Endothelial cell (in vitro differentiated cells): ENCODE data around the gene ZNF202. TPM values are rescaled to one million over a fixed set of nuclear protein-coding genes. Genes with fewer than 3 reads are reported as not detected.

Experiments used
- DNase-seq: peaks from one replicate; pipeline ENCODE4 v3.0.0; 2021; ENCODE audit warnings: low spot score
- H3K27ac Mint-ChIP-seq: one replicate; pipeline ENCODE4 v1.8.0; 2021; ENCODE audit warnings: mixed read lengths, inconsistent platforms; ENCODE audit not compliant: unreplicated experiment
- H3K27me3 Mint-ChIP-seq: one replicate; pipeline ENCODE4 v1.8.0; 2021; ENCODE audit warnings: mild to moderate bottlenecking, moderate library complexity, mixed read lengths, inconsistent platforms; ENCODE audit not compliant: unreplicated experiment
- H3K36me3 Mint-ChIP-seq: one replicate; pipeline ENCODE4 v1.8.0; 2021; ENCODE audit warnings: mild to moderate bottlenecking, low read depth, mixed read lengths, inconsistent platforms; ENCODE audit not compliant: unreplicated experiment
- H3K4me1 Mint-ChIP-seq: one replicate; pipeline ENCODE4 v1.8.0; 2021; ENCODE audit warnings: mild to moderate bottlenecking, mixed read lengths, inconsistent platforms; ENCODE audit not compliant: unreplicated experiment
- H3K4me3 Mint-ChIP-seq: one replicate; pipeline ENCODE4 v1.8.0; 2021; ENCODE audit warnings: mild to moderate bottlenecking, mixed read lengths, inconsistent platforms; ENCODE audit not compliant: unreplicated experiment
- H3K9me3 Mint-ChIP-seq: one replicate; pipeline ENCODE4 v1.8.0; 2021; ENCODE audit warnings: mixed read lengths, inconsistent platforms; ENCODE audit not compliant: unreplicated experiment
- total RNA-seq: library from RNA; stranded (reverse); fragmentation: NEBNext Ultra II Directional; extraction: Animal tissue kit (Norgen Biotek cat#: 25700); gene quantifications from one replicate; pipeline ENCODE4 v1.2.1, GENCODE V29; 2021; ENCODE audit not compliant: unreplicated experiment
- TF ChIP-seq, protein P1 (sequence below): fragments of 200-600 bp; sonication (generic); IDR thresholded peaks from one replicate; pipeline ENCODE4 v1.5.0; 2021; ENCODE audit warnings: antibody characterized with exemption; ENCODE audit not compliant: unreplicated experiment

The ZNF202 gene
- total RNA-seq, 1 donor from 2014 or later, result 13.8 TPM

DNA sequence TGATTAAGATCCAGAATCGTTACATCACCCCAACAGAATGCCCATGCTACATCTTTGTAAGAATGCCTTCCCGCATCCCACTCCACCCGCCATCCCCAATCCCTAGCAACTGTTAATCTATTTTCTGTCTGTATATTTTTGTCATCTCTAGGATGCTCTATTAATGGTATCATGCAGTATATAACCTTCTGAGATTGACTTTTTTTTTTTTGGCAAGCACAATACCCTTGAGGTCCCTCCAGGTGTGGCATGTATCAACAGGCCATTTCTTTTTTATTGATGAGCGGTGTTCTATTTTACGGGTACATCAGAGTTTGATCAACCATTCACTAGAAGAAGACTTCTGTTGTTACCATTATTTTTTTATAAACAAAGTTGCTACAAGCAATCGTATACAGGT is 56.9 kb downstream of the ZNF202 start:
- Mint-ChIP-seq H3K27me3 (no peaks in the 10 kb centered on the region), H3K36me3 (no peaks in the 10 kb centered on the region), H3K27ac (no peak overlapping the region), H3K9me3 (no peaks in the 10 kb centered on the region), H3K4me3 (no peak overlapping the region), H3K4me1 (no peaks in the 10 kb centered on the region)
- DNase-seq, result no peak
- TF ChIP-seq, protein P1, sequence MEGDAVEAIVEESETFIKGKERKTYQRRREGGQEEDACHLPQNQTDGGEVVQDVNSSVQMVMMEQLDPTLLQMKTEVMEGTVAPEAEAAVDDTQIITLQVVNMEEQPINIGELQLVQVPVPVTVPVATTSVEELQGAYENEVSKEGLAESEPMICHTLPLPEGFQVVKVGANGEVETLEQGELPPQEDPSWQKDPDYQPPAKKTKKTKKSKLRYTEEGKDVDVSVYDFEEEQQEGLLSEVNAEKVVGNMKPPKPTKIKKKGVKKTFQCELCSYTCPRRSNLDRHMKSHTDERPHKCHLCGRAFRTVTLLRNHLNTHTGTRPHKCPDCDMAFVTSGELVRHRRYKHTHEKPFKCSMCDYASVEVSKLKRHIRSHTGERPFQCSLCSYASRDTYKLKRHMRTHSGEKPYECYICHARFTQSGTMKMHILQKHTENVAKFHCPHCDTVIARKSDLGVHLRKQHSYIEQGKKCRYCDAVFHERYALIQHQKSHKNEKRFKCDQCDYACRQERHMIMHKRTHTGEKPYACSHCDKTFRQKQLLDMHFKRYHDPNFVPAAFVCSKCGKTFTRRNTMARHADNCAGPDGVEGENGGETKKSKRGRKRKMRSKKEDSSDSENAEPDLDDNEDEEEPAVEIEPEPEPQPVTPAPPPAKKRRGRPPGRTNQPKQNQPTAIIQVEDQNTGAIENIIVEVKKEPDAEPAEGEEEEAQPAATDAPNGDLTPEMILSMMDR, result no peak

DNA sequence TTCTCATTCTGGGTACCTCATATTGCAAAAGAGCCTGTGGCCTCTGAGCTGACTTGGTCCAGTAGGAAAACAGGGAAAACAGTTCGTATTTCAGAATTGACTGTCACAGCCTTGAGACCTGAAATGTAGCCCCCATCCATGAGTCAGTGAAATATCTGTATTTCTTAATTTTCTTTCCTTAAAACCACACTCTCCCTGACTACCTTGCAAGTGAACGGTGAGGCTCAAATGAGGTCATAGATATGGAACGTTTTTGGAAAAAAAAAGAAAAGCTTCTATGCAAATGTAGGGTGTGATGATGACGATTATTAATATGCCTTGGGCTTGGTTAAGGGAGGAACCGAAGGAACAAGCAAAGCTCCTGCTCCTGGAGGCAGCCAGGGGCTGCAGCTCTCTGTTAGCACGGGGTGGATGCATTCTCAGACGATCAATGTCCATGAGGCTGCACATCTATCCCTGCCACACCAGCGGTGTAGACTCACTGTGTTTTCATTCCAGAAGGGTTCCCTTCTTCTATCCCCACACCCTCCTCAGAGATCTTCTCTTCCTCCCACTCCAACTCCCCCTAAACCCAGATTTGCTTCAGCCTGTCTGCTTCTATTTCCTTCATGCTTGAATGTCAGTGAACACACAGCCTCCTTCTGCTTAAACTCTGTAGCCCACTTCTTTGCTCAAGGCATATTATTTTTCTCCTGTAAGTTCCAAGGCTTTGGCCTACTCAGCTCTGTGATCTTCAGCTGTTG is 57.9 kb downstream of the ZNF202 start:
- H3K4me1 Mint-ChIP-seq, result no peaks in the 10 kb centered on the region
- H3K4me3 Mint-ChIP-seq, result no peak overlapping the region
- H3K9me3 Mint-ChIP-seq, result no peaks in the 10 kb centered on the region
- TF ChIP-seq, protein P1, result no peak
- H3K36me3 Mint-ChIP-seq, result no peaks in the 10 kb centered on the region
- no peak for DNase-seq
- no peaks in the 10 kb centered on the region for H3K27me3 Mint-ChIP-seq
- H3K27ac Mint-ChIP-seq, result no peak overlapping the region

DNA sequence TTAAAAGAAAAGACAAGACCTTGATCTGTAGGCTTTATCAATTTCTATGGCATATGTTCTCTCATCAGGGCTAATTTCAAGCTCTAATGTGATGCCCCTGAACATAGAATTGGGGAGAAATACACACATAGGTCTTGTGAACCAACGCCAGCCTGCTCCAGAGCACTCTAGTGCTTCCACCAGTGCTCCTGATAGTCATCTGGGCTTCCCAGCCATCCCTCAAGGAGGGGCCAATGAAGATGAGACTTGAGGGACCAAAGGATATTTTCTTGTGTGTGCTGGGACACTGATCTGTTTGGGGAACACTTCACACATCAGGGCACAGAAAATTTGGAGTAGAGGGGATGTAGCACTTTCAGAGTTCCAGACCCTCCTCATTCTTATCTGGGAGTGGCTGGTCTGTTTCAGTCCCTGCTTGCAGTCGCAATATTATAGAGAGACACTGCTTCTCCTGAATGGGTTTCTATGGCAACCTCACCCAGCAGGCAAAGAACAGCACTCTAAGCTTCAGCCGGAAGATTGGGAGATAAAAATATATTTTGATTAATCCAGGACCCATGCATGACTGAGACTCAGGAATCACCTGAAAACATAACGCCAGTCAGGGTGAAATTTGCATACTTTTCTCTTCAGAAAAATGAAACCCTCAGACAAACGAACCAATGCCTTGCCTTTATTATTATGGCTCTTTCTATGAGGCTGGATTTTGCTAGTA is 58.6 kb downstream of the ZNF202 start:
- DNase-seq, result no peak
- Mint-ChIP-seq H3K9me3 (no peaks in the 10 kb centered on the region), H3K27me3 (no peaks in the 10 kb centered on the region), H3K36me3 (no peaks in the 10 kb centered on the region), H3K4me1 (peaks cover 2% of the 10 kb centered on the region), H3K4me3 (no peak overlapping the region), H3K27ac (no peak overlapping the region)
- TF ChIP-seq, protein P1, result no peak

DNA sequence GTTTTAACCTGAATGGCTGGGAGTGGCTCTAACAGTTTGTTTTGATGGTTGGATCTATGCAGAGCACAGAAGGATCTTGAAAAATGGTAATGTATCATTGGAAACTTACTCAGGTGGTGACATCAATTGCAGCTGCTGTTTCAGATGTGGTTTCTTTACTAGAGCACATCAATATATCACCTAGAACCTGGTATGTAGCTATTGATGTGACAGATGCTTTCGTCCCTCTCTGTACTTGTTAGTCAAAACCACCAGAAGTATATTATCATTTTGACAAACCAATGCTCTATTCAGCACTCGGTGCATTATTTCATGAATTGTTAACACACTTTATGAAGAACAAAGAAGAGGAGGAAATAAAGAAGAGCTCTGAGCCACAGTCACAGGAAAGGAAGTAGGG is 60.4 kb downstream of the ZNF202 start:
- Mint-ChIP-seq H3K4me1 (peaks cover 2% of the 10 kb centered on the region), H3K27me3 (no peaks in the 10 kb centered on the region), H3K27ac (no peak overlapping the region), H3K4me3 (no peak overlapping the region), H3K36me3 (no peaks in the 10 kb centered on the region), H3K9me3 (no peaks in the 10 kb centered on the region)
- DNase-seq, result no peak
- TF ChIP-seq, protein P1, result no peak

DNA sequence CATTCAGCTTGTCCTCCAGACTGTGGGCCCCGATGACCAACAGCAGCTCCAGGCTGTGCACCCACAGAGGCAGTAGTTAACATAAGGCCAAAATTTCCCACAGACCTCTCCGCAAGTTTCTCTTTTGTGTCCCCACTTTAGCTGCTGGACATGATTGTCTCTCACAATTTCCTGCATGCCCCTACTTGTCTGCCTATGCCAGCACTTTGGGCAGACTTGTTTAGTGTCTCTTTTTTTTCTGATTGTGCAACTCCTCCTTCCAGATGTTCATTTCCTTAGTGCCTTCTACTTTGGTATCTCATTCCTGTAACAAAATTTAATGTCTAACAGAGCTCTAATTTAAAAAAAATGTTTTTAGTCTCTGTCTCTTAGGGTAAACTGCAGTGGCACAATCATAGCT is 63.2 kb downstream of the ZNF202 start:
- Mint-ChIP-seq H3K36me3 (no peaks in the 10 kb centered on the region), H3K4me3 (no peak overlapping the region), H3K27me3 (no peaks in the 10 kb centered on the region), H3K27ac (no peak overlapping the region), H3K4me1 (peaks cover 2% of the 10 kb centered on the region), H3K9me3 (no peaks in the 10 kb centered on the region)
- no peak for DNase-seq
- TF ChIP-seq, protein P1, result no peak
